WTC11 (cell line): ENCODE results near the gene PNLIP. TPM values are rescaled to one million over a fixed set of nuclear protein-coding genes. Genes with fewer than 3 reads are reported as not detected.

ENCODE experiments used
- ATAC-seq: fragments of 200-7000 bp; cut with Tn5 transposase; 2 replicates; pipeline ENCODE4 v1.10.0; 2021; ENCODE audit warnings: mild to moderate bottlenecking, moderate library complexity
- CTCF ChIA-PET: fragments of 300-600 bp; sonication (Branson Sonifier 250); formaldehyde crosslinking; loops from one replicate; lab custom pipeline; 2021; ENCODE audit warnings: antibody characterized with exemption; lab: Charles Lee
- POLR2A ChIA-PET: fragments of 350-600 bp; sonication (Branson Sonifier 250); formaldehyde crosslinking; loops from one replicate; lab custom pipeline; 2021; ENCODE audit warnings: antibody characterized with exemption; lab: Charles Lee
- DNase-seq: peaks from one replicate; pipeline ENCODE4 v3.0.0; 2021; ENCODE audit warnings: low spot score
- H3K27ac Mint-ChIP-seq: 2 replicates; pipeline ENCODE4 v1.8.0; 2021; ENCODE audit warnings: mixed read lengths
- H3K27me3 Mint-ChIP-seq: 2 replicates; pipeline ENCODE4 v1.8.0; 2021; ENCODE audit warnings: low read depth, mild to moderate bottlenecking, moderate library complexity, mixed read lengths
- H3K36me3 Mint-ChIP-seq: 2 replicates; pipeline ENCODE4 v1.8.0; 2021; ENCODE audit warnings: mixed read lengths
- H3K4me1 Mint-ChIP-seq: 2 replicates; pipeline ENCODE4 v1.8.0; 2022; ENCODE audit warnings: mixed read lengths
- H3K4me3 Mint-ChIP-seq: 2 replicates; pipeline ENCODE4 v1.8.0; 2021; ENCODE audit warnings: mild to moderate bottlenecking, moderate library complexity, mixed read lengths
- H3K9me3 Mint-ChIP-seq: 2 replicates; pipeline ENCODE4 v1.8.0; 2021; ENCODE audit warnings: mixed read lengths
- ATF1 ChIP-seq: sonication (generic); formaldehyde crosslinking; IDR thresholded peaks from 2 replicates; pipeline ENCODE4 v1.8.1; 2023; ENCODE audit warnings: mild to moderate bottlenecking, moderate library complexity, missing genetic modification reagents
- FOXK1 ChIP-seq: sonication (generic); formaldehyde crosslinking; IDR thresholded peaks from 2 replicates; pipeline ENCODE4 v1.8.0; 2022; ENCODE audit warnings: mild to moderate bottlenecking, moderate library complexity, missing genetic modification reagents
- FOXP4 ChIP-seq: sonication (generic); formaldehyde crosslinking; IDR thresholded peaks from 2 replicates; pipeline ENCODE4 v1.8.0; 2022; ENCODE audit warnings: mild to moderate bottlenecking, missing genetic modification reagents
- GTF2I ChIP-seq: fragments of 250-450 bp; sonication (Bioruptor Pico); conservative IDR thresholded peaks from 2 replicates; pipeline ENCODE4 v1.4.0; 2021; ENCODE audit warnings: mild to moderate bottlenecking
- JUN ChIP-seq: sonication (generic); formaldehyde crosslinking; IDR thresholded peaks from 2 replicates; pipeline ENCODE4 v1.8.0; 2023; ENCODE audit warnings: mild to moderate bottlenecking, missing genetic modification reagents
- NFATC4 ChIP-seq: fragments of 250-450 bp; sonication (Bioruptor Pico); IDR thresholded peaks from 2 replicates; pipeline ENCODE4 v1.9.0; 2021; ENCODE audit warnings: mild to moderate bottlenecking
- NFYB ChIP-seq: sonication (generic); formaldehyde crosslinking; conservative IDR thresholded peaks from 2 replicates; pipeline ENCODE4 v1.8.0; 2022; ENCODE audit warnings: low read depth, missing genetic modification reagents
- NR1H2 ChIP-seq: sonication (generic); formaldehyde crosslinking; IDR thresholded peaks from 2 replicates; pipeline ENCODE4 v1.9.0; 2021; ENCODE audit warnings: mild to moderate bottlenecking, moderate library complexity, missing genetic modification reagents
- NR2C2 ChIP-seq: sonication (generic); formaldehyde crosslinking; IDR thresholded peaks from 2 replicates; pipeline ENCODE4 v1.8.0; 2022; ENCODE audit warnings: mild to moderate bottlenecking, missing genetic modification reagents
- PREB ChIP-seq: sonication (generic); formaldehyde crosslinking; IDR thresholded peaks from 2 replicates; pipeline ENCODE4 v1.8.1; 2022; ENCODE audit warnings: mild to moderate bottlenecking, missing genetic modification reagents, moderate library complexity, borderline replicate concordance
- STAT6 ChIP-seq: sonication (generic); formaldehyde crosslinking; conservative IDR thresholded peaks from 2 replicates; pipeline ENCODE4 v1.8.1; 2023; ENCODE audit warnings: mild to moderate bottlenecking, low read depth, missing genetic modification reagents, moderate library complexity
- TEAD4 ChIP-seq: sonication (generic); formaldehyde crosslinking; IDR thresholded peaks from 2 replicates; pipeline ENCODE4 v1.8.0; 2022; ENCODE audit warnings: mild to moderate bottlenecking, missing genetic modification reagents
- total RNA-seq: library from RNA; stranded (reverse); gene quantifications from 3 replicates; pipeline ENCODE4 v1.2.3, GENCODE V29; 2021

PNLIP gene
- total RNA-seq, 1 experiment from 2014 or later: 1.6 TPM

GRCh38 chr10:116542007-116542677 is 3.6 kb upstream of the PNLIP start:
- TF ChIP-seq STAT6 (no peak), PREB (CRISPR knock-in tag) (no peak), NFYB (CRISPR knock-in tag) (no peak), NFATC4 (CRISPR knock-in tag) (no peak), NR1H2 (CRISPR knock-in tag) (no peak), JUN (CRISPR knock-in tag) (no peak), FOXP4 (CRISPR knock-in tag) (no peak), ATF1 (CRISPR knock-in tag) (no peak)
- ChIA-PET CTCF (interaction anchor here (0.9 to 1.4 kb wide), 2 partner anchors 15 to 633 kb away, joined by 3 to 5 read pairs; no protein-coding TSS in a partner anchor), POLR2A (no interaction called here)
- Mint-ChIP-seq H3K9me3 (peaks cover 24% of the 10 kb centered on the region), H3K4me1 (peaks cover 17% of the 10 kb centered on the region), H3K27ac (no peak overlapping the region), H3K4me3 (no peak overlapping the region), H3K27me3 (no peaks in the 10 kb centered on the region; the same call in 1 of the 2 replicates), H3K36me3 (peaks cover 15% of the 10 kb centered on the region)
- ATAC-seq (peak; percentile 82), DNase-seq (no peak)

- Mint-ChIP-seq H3K27ac (no peak overlapping the region), H3K36me3 (peaks cover under 1% of the 10 kb centered on the region; the same call in 1 of the 2 replicates), H3K9me3 (peaks cover 11% of the 10 kb centered on the region), H3K4me1 (peaks cover 21% of the 10 kb centered on the region), H3K4me3 (no peak overlapping the region), H3K27me3 (no peaks in the 10 kb centered on the region)
- TF ChIP-seq TEAD4: no peak
- TF ChIP-seq FOXK1 (CRISPR knock-in tag): no peak
- TF ChIP-seq GTF2I (CRISPR knock-in tag): no peak
- ChIA-PET POLR2A (no interaction called here), CTCF (interaction anchor here (1.2 kb wide), 1 partner anchor 23 kb away, joined by 3 read pairs; no protein-coding TSS in a partner anchor)
- no peak for DNase-seq
- no peak for ATAC-seq
Measured at GRCh38 chr10:116545122-116545521, 609 bp upstream of the PNLIP start.

- peaks cover 6% of the 10 kb centered on the region for H3K9me3 Mint-ChIP-seq
- peaks cover 4% of the 10 kb centered on the region for H3K4me1 Mint-ChIP-seq
- H3K27ac Mint-ChIP-seq: no peak overlapping the region
- no peak for ATAC-seq
- no peaks in the 10 kb centered on the region for H3K27me3 Mint-ChIP-seq
- H3K4me3 Mint-ChIP-seq: no peak overlapping the region
- no peaks in the 10 kb centered on the region for H3K36me3 Mint-ChIP-seq
- TF ChIP-seq FOXP4 (CRISPR knock-in tag) (no peak), NR2C2 (CRISPR knock-in tag) (no peak), FOXK1 (CRISPR knock-in tag) (no peak)
- CTCF ChIA-PET: no interaction called here
- POLR2A ChIA-PET: no interaction called here
- DNase-seq: no peak
Measured at GRCh38 chr10:116548301-116548700, 2.6 kb downstream of the PNLIP start.
